Islet of Langerhans (tissue), 1 donor: ENCODE data around the gene GRIN2D.

Experiments
- FAIRE-seq: peaks from one replicate; lab custom pipeline; 2011; peaks lifted over from hg19 to GRCh38; lab: Jason Lieb, UNC

Gene GRIN2D

DNA sequence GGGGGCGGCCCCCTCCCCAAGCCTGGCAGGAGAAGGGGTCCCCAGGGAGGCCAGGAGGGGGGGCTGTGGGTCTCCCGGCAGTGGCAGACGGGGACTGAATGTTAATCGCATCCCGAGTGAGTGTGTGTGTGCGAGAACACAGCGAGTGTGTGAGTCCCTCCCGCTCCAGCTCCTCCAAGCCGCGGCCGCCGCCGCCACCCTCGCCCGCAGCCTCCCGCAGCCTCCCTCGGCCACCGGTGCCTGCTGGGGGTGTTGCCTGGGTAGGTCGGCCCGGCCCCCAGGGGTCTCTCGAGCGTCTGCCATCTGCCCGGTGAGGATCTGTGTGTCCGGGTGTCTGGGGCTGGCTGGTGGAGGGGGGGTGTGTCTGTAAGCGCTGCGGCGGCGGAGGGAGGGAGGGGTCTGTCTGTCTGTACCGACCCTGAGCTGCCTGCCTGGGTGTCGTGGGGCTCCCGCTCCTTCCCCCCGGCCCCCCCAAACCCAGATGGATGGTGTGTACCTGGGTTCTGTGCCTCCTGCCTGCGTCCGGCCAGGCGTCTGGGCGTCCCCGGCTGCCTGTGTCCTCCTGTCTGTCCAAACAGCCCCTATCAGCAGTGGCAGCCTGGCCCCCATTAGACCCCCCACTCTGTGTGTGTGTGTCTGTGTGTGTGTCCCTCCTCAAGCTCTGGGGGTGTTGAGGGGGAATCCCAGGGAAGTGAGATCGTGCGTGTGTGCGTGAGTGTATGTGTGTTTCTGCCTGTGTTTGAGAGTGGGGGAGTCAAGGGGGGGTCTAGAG is at the start of gene GRIN2D:
TSS of gene GRIN2D (plus strand) at position 110 of the 772 bp plus-strand sequence. CDS start 4,725 bp downstream, outside the sequence.
- FAIRE-seq: no peak

GRCh38 chr19:48344892-48345291 is 48.6 kb upstream of the GRIN2D start:
- FAIRE-seq: no peak

DNA sequence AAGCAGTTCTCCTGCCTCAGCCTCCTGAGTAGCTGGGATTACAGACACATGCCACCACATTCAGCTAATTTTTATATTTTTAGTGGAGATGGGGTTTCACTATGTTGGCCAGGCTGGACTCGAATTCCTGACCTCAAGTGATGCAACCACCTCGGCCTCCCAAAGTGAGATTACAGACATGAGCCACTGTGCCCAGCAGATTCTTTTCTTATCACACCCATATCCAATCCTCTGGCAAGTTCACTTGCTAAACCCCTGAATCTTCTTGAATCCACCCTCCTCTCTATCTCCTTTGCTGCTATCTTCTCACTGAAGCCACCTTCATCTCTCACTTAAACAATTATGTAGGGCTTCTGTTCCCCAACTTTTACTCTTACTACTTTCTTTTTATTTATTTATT is 47.3 kb upstream of the GRIN2D start:
- FAIRE-seq: no peak

- no peak for FAIRE-seq
Measured at GRCh38 chr19:48348045-48348444, 45.4 kb upstream of the GRIN2D start.

DNA sequence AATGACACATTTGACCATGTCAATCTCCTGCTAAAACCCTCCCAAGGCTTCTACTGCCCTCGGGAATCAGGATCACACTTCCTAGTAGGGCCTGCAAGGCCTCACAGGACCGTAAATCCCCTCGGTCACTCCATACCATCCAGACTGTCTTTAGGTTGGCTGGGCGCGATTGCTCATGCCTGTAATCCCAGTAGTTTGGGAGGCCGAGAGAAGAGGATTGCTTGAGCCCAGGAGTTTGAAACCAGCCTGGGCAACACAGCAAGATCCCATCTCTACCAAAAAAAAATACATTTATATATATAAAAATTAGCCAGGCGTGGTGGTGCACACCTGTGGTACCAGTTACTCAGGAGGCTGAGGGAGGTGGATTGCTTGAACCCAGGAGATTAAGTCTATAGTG is 44.7 kb upstream of the GRIN2D start:
- no peak for FAIRE-seq

DNA sequence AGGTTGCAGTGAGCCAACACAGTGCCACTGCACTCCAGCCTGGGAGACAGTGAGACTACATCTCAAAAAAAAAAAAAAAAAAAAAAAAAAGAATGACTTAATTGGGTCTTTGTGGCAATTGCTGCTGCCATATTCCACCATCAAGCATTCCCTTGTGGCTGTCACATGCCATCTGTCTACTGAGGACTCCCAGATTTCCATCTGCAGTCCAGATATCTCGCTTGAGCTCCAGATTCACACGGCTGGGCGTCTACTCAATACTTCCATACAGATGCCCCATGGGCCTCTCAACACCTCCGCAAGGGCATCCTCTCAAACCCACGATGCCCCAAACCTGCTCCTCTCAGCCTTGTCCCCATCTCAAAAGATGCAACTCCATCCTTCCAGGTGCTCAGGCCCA is 42.6 kb upstream of the GRIN2D start:
- FAIRE-seq: no peak

- FAIRE-seq: no peak
Measured at GRCh38 chr19:48351341-48351752, 42.1 kb upstream of the GRIN2D start.

DNA sequence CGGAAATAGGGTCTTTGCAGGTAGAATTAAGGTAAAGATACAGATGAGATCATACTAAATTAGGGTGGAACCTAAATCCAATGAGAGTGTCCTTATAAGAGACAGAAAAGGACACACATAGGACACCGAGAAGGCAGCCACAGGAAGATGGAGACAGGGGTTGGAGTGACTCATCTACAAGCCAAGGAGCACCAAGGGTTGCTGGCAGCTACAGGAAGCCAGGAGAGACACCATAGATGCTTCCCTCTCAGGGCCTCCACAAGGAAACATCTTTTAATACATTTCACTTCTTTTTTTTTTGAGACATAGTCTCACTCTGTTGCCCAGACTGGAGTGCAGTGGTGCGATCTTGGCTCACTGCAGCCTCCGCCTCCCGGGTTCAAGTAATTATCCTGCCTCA is 39.8 kb upstream of the GRIN2D start:
- FAIRE-seq: no peak

DNA sequence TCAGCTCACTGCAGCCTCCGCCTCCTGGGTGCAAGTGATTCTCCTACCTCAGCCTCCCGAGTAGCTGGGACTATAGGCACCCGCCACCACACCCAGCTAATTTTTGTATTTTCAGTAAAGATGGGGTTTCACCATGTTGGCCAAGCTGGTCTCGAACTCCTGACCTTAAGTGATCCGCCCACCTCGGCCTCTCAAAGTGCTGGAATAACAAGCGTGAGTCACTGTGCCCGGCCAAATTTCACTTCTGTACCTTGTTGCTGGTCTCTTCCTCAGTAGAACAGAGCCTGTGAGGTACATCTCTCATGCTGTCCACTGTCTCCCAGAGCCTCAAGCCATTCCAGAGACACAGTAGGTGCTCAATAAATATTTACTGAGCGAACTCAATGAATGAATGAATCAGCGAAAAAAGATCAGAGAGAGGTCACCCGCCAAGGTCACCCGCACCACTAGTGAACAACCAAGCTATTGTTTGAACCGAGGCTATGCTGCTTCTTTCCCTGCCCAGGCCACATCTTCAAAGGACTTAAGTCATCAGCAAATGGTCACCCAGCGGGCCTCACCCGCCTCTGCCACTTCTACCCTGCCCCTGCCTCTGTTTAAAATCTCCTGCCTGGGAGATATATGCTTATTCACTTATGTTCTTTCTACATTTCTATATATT is 39.0 kb upstream of the GRIN2D start:
- no peak for FAIRE-seq

- FAIRE-seq: no peak
Measured at GRCh38 chr19:48355365-48355954, 38.0 kb upstream of the GRIN2D start.

DNA sequence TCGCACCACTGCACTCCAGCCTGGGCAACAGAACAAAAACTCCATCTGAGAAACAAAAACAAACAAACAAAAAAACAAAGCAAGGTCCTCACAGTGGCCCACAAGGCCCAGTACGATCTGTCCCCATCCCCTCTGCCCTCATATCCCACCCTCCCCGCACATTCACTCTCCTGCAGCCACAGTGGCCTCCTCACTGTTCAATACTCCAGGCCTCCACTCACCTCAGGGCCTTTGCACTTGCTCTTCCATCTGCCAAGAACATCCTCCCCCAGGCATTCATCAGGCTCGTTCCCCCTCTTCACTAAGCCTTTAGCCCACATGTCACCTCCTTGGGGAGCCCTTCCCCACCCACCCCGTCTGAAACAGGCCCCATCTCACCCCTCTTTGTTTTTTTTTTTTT is 34.3 kb upstream of the GRIN2D start:
- no peak for FAIRE-seq

DNA sequence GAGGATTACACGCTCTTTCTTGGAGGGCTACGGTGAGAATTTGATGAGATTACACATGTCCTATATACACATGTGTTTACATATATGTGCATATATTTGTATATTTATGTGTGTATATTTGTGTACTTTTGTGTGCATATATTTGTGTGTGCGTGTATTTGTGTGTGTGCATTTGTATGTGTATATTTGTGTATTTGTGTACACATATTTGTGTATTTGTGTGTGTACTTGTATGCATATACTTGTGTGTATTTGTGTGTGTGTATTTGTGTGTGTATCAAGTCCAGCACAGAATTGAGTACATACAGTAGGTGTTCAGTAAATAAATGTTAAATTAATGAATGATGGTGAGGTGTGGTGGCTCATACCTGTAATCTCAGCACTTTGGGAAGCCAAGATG is 31.6 kb upstream of the GRIN2D start:
- no peak for FAIRE-seq

DNA sequence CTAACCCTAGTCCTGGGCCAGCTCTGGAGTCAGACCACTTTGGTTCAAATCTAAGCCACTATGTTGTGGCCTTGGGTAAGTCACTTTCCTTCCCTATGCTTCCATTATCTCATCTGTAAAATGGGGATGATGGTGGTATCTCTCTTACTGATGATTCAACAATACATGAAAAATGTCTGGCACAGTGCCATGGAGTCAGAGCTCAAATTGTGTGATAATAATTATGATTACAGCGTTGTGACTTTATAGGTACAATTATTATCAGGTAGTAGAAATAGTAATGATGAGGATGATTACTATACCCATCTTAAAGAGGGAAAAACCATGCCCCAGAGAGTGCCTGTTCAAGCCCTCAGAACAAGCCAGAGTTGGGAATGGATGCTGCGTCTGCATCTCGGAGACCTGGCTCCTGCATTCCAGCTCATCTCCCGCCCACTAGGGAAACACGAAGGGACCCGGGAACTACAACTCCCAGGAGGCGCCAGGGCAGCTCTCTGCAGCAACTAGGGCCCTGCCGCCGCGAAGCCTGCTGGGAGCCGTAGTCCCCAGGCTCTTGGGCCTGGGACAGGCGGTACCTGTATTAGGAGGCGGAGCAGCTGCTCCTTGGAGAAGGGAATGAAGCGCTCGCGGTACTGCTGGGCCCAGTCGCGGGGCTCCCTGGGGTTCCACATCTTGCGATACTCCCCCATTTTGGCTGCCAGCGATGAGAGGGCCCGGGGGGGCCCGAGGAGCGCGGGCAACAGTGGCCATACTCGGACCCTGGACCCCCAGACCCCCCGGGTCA is 30.6 kb upstream of the GRIN2D start:
- no peak for FAIRE-seq

- no peak for FAIRE-seq
Measured at GRCh38 chr19:48363500-48363809, 30.0 kb upstream of the GRIN2D start.

DNA sequence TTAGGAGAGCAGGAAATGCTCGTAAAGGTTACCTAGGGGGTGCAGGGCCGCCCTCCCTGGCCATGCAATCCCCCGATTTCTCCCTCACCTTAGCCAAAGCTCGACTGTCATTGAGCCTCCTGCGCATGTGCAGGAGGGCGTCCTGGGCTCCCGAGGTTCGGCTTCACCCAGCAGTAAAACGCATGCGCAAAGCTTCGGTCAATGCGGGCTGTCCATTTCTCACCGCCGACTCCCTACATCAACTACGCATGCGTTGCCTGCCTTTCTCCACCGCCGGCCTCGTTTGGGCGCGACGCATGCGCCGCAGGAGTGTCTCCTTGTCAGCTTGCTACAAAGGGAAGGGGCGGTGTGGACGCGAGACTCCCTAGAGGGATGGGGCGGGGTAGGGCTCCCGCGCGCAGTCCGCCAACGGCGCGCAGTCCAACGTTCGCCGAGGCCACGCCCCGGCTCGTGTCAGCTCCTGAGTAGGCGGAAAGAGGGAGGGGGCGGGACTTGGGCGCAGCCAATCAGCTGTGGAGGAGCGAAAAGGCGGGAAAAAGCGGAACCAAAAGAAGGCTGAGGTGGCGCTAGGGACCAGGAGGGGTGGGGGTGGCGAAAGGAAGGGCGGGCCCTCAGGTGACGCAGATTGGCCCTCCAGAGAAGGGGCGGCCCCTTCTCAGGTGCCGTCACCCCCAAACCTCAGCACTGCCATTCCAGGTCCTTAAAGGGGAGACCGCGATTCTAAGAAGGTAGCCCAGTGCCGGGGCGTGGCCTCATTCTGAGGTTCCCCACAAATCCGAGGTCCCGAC is 29.5 kb upstream of the GRIN2D start, which contains the start of the genes SYNGR4 and TMEM143:
TSS of gene SYNGR4 (plus strand) at position 558 of the 788 bp plus-strand sequence. CDS start 1,476 bp downstream, outside the sequence.
TSS of gene TMEM143 (minus strand) at position 131 of the 788 bp plus-strand sequence. CDS start at position 111, 20 bp downstream.
- FAIRE-seq: peak; percentile 9

DNA sequence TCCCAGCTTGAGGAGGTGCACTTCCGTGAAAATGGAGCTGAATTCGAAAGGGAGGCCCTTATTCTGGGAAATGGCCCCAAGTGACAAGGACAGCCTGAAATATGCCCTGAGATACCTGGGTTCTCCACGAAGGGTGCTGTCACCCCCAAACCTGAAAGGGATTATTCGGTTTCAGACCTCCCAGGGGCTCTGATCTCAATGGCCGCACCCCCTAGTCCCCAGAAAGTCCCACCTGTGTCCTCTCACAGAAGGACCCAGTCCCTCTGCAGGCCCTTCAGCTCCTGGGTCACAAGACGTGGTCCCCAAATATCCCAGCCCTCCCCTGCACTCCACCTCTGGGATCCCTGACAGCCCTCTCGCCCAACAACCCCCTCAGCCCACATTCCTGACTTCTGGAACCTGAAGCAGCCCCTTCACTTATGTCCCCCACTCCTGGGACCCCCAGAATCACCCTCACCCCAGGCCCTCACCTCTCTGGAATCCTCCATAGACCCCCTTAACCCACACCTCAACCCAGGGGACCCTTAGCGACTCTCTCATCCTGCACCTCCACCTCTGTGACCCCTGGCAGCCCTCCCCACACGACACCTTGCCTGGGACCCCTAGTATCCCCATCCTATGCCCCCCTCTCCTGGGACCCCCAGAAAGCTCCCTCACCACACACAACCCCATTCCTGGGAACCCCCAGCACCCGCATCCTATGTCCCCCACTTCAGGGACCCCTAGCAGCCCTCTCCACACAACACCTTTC is 28.7 kb upstream of the GRIN2D start:
- FAIRE-seq: no peak

- no peak for FAIRE-seq
Measured at GRCh38 chr19:48365602-48366001, 27.9 kb upstream of the GRIN2D start.

- no peak for FAIRE-seq
Measured at GRCh38 chr19:48367855-48368254, 25.6 kb upstream of the GRIN2D start.

DNA sequence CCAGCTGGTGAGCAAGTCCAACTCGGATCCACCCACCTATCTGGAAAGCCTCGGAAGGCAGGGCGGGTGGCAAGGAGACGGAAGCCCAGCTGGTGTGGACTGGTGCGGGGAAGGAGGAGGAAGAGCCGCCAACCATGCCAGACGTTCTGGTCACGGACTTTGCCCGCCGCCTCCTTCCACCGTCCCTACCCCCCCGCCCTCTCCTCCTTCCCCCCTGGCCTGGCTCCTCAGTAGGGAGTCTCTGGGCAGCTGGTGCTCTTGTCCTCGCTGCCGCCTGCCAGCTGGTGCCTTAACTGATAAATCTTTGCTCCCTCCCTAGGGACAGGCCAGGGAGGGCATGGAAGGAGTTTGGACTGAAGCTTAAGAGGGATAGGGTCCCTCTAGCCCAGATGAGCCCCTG is 24.5 kb upstream of the GRIN2D start:
- FAIRE-seq: no peak

DNA sequence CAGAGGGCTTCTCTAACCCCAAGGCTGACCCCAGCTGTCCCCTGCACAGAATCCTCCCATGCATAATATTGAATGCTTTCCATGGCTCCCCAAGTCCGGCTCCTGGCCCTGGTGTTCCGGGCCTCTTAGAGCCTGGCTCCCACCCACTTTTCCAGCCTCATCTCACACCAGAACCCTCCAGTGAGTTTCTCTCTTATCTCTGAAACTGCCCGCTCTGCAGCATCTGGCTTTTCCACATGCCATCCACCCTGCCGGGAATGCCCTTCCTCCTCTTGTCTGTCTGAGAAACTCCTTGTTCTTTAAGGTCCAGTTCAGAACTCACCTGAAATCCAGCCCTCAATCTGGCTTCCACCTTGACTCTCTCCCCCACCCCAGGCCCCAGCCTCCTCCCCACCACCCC is 22.5 kb upstream of the GRIN2D start:
- no peak for FAIRE-seq

- FAIRE-seq: no peak
Measured at GRCh38 chr19:48371367-48371766, 22.1 kb upstream of the GRIN2D start.
